Neural crest cell (in vitro differentiated cells): ENCODE results near the gene PRKCB. TPM values are rescaled to one million over a fixed set of nuclear protein-coding genes. Genes with fewer than 3 reads are reported as not detected.

Experiments
- DNase-seq: peaks from one replicate; pipeline ENCODE4 v3.0.0; 2021; ENCODE audit warnings: low read depth, mixed read lengths, low spot score
- H3K27ac Mint-ChIP-seq: one replicate; pipeline ENCODE4 v1.8.0; 2021; ENCODE audit warnings: mild to moderate bottlenecking, mixed read lengths; ENCODE audit not compliant: unreplicated experiment
- H3K27me3 Mint-ChIP-seq: 2 replicates; pipeline ENCODE4 v1.8.0; 2021; ENCODE audit warnings: low read depth, mild to moderate bottlenecking, mixed read lengths
- H3K36me3 Mint-ChIP-seq: 2 replicates; pipeline ENCODE4 v1.8.0; 2021; ENCODE audit warnings: low read depth, mild to moderate bottlenecking, mixed read lengths
- H3K4me1 Mint-ChIP-seq: 2 replicates; pipeline ENCODE4 v1.8.0; 2021; ENCODE audit warnings: mixed read lengths
- H3K4me3 Mint-ChIP-seq: one replicate; pipeline ENCODE4 v1.8.0; 2021; ENCODE audit warnings: mild to moderate bottlenecking, mixed read lengths
- H3K9me3 Mint-ChIP-seq: 2 replicates; pipeline ENCODE4 v1.8.0; 2021; ENCODE audit warnings: mixed read lengths
- CTCF ChIP-seq: fragments of 200-600 bp; sonication (generic); conservative IDR thresholded peaks from 2 replicates; pipeline ENCODE4 v1.5.0; 2021; ENCODE audit warnings: antibody characterized with exemption, mild to moderate bottlenecking
- microRNA-seq: library from miRNA; unstranded; fragments of <30 nt; microRNA quantifications from one replicate; pipeline ENCODE4, GENCODE V29; 2020
- total RNA-seq: library from RNA; stranded (reverse); gene quantifications from 2 replicates; pipeline ENCODE4 v1.2.1, GENCODE V29; 2021

PRKCB gene
- total RNA-seq, 1 donor from 2014 or later: 0.77 TPM

GRCh38 chr16:24257958-24258357 lies 422.2 kb downstream of the PRKCB start:
- H3K27me3 Mint-ChIP-seq: peaks cover 94% of the 10 kb centered on the region
- no peaks in the 10 kb centered on the region for H3K9me3 Mint-ChIP-seq
- TF ChIP-seq CTCF: no peak
- no peak overlapping the region for H3K4me3 Mint-ChIP-seq
- H3K36me3 Mint-ChIP-seq: no peaks in the 10 kb centered on the region
- peaks cover 4% of the 10 kb centered on the region for H3K4me1 Mint-ChIP-seq
- no peak for DNase-seq
- H3K27ac Mint-ChIP-seq: no peak overlapping the region

GRCh38 chr16:24258791-24259190 lies 423.0 kb downstream of the PRKCB start:
- H3K27ac Mint-ChIP-seq: no peak overlapping the region
- DNase-seq: no peak
- no peak for TF ChIP-seq CTCF
- H3K36me3 Mint-ChIP-seq: no peaks in the 10 kb centered on the region
- no peak overlapping the region for H3K4me3 Mint-ChIP-seq
- H3K27me3 Mint-ChIP-seq: peaks cover 89% of the 10 kb centered on the region
- no peaks in the 10 kb centered on the region for H3K9me3 Mint-ChIP-seq
- peaks cover 4% of the 10 kb centered on the region for H3K4me1 Mint-ChIP-seq

- H3K27ac Mint-ChIP-seq: no peak overlapping the region
- no peaks in the 10 kb centered on the region for H3K9me3 Mint-ChIP-seq
Observed at GRCh38 chr16:24262816-24263215, 427.0 kb downstream of the PRKCB start.

More at GRCh38 chr16:24262816-24263215, 427.0 kb downstream of the PRKCB start:
- H3K4me1 Mint-ChIP-seq: no peaks in the 10 kb centered on the region
- H3K36me3 Mint-ChIP-seq: no peaks in the 10 kb centered on the region
- TF ChIP-seq CTCF: no peak
- no peak overlapping the region for H3K4me3 Mint-ChIP-seq
- no peak for DNase-seq
- H3K27me3 Mint-ChIP-seq: peaks cover 63% of the 10 kb centered on the region

Small RNAs within 50 kb of the gene (microRNA-seq; reads per million reads assigned to microRNA genes)
- gene MIR1273H: not detected

Other genes with a start within 250 kb of the PRKCB start
- gene NDUFAB1, start 239.7 kb upstream of the PRKCB start, total RNA-seq: 104 and 105 TPM in 2 replicates
- gene PALB2, start 194.7 kb upstream of the PRKCB start, total RNA-seq: 25.6 and 26.6 TPM in 2 replicates
- gene DCTN5, start 194.5 kb upstream of the PRKCB start, total RNA-seq: 95.7 and 96.7 TPM in 2 replicates
- 108 and 119 TPM in 2 replicates for gene PLK1, start 157.1 kb upstream of the PRKCB start, total RNA-seq
- gene ERN2, start 122.8 kb upstream of the PRKCB start, total RNA-seq: 0.59 TPM in 1 of 2 replicates, not detected in the other
- gene CHP2, start 81.0 kb upstream of the PRKCB start, total RNA-seq: not detected in 2 replicates